GM12801 (cell line): Measurements from ENCODE around the gene CASP10.

ENCODE experiments used
- TF ChIP-seq, protein P1 (sequence below): IDR thresholded peaks from one replicate; pipeline ENCODE4 v1.5.1; 2011; ENCODE audit warnings: control low read depth; ENCODE audit not compliant: insufficient read length; ENCODE audit errors: extremely low read depth

Gene CASP10

DNA sequence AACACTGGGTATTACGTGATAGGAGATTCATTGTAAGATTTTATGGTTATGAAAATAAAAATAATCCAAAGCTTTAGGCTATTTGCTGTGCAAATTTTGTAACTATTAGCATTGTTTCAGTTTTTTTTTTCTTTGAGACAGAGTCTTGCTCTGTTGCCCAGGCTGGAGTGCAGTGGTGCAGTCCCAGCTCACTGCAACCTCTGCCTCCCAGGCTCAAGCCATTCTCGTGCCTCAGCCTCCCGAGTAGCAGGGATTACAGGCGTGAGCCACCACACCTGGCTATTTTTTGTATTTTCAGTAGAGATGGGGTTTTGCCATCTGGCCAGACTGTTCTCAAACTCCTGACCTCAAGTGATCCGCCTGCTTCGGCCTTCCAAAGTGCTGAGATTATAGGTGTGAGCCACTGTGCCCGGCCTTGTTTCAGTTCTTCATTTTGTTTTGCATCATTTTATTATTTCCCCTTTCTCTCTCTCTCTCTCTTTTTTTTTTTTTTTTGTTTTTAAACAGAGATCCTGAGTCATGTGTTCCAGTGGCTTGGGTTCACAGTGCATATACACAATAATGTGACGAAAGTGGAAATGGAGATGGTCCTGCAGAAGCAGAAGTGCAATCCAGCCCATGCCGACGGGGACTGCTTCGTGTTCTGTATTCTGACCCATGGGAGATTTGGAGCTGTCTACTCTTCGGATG lies 25.8 kb downstream of the CASP10 start:
- TF ChIP-seq, protein P1, sequence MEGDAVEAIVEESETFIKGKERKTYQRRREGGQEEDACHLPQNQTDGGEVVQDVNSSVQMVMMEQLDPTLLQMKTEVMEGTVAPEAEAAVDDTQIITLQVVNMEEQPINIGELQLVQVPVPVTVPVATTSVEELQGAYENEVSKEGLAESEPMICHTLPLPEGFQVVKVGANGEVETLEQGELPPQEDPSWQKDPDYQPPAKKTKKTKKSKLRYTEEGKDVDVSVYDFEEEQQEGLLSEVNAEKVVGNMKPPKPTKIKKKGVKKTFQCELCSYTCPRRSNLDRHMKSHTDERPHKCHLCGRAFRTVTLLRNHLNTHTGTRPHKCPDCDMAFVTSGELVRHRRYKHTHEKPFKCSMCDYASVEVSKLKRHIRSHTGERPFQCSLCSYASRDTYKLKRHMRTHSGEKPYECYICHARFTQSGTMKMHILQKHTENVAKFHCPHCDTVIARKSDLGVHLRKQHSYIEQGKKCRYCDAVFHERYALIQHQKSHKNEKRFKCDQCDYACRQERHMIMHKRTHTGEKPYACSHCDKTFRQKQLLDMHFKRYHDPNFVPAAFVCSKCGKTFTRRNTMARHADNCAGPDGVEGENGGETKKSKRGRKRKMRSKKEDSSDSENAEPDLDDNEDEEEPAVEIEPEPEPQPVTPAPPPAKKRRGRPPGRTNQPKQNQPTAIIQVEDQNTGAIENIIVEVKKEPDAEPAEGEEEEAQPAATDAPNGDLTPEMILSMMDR: no peak

GRCh38 chr2:201215963-201216362 lies 33.0 kb downstream of the CASP10 start:
- TF ChIP-seq, protein P1: no peak

DNA sequence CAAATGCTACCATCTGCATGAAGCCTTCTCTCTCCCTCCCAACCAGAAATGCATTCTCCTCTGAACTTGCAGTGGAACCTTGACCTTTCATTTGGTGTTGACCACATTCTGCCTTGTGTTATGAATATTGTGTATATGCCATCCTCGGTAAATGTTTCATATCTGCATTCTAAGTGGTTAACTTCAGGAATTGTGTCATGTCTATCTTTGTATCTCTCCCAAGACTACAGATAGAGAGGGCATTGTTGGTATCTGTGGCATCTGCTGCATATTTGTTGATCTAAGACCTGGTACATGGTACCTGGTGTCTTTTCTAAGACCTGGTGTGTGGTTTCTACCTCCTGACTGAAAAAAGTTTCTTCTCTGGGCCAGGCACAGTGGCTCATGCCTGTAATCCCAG lies 34.0 kb downstream of the CASP10 start:
- TF ChIP-seq, protein P1: no peak

DNA sequence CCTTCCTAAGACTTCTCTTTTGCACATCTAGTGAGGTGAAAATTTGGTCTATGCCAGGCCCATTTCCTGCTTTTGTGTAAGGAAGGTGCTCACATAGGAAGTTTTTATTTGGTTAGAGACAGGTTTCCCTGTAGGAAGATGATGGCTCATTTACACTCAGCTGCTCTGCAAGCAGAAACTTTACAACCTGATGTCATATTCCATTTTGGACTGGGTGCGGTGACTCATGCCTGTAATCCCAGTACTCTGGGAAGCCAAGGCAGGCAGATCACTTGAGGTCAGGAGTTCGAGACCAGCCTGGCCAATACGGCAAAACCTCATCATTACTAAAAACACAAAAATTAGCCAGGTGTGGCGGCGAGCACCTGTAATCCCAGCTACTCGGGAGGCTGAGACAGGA lies 35.8 kb downstream of the CASP10 start:
- TF ChIP-seq, protein P1: no peak

DNA sequence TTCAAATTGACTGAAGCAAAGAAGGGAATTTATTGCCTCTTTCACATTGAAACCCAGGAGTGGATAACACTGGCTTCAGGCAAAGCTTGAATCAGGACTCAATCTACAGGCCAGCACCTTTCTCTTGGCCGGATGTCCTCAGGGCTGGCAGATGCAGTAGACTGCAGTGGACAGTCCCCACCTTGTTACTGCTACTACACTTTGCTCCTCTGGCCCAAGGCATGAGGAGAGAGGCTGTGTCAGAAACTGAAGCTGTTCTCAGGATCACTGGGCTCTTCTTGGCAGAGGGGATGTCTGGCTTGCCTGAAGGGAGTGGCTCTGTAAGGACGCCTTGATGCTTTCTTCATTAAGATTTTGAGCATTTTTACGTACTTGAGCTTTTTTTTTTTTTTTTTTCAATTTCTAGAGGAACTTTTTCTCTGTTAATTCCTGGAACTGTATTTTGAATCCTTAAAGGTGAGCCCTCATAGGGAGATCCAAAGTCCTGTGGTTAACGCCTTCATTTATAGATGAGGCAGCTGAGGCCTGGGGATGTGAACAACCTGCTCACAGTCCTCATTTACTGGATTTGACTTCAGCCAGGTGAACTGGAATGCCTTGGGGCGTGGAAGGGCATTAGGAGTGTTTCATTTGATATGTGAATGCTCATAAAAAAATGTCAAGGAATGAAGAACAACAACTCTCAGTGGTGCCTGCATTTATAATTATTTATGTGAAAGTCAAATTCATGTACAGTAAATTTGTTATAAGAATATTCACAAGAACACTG lies 36.6 kb downstream of the CASP10 start:
- TF ChIP-seq, protein P1: no peak

- TF ChIP-seq, protein P1: no peak
These were observed 37.2 kb downstream of the CASP10 start for GRCh38 chr2:201220102-201220570.
